Subcutaneous adipose tissue (tissue), 4 donors: ENCODE measurements around the gene KLHDC10. TPM values are rescaled to one million over a fixed set of nuclear protein-coding genes. Genes with fewer than 3 reads are reported as not detected.

Experiments used
- total RNA-seq, 4 donors: library from RNA; depleted of rRNA; stranded (reverse); fragments of >200 nt; gene quantifications; one replicate each; pipeline ENCODE4 v1.1.0, GENCODE V29; 2016
- TF ChIP-seq, protein P1 (sequence below): fragments of 450-650 bp; IDR thresholded peaks from one replicate; pipeline ENCODE4 v1.5.1; 2016; ENCODE audit warnings: low read depth, mild to moderate bottlenecking, control low read depth, antibody characterized with exemption, moderate library complexity

The KLHDC10 gene
- total RNA-seq, 4 donors from 2014 or later, result 18.9 to 29.3 (median 25.1) TPM

DNA sequence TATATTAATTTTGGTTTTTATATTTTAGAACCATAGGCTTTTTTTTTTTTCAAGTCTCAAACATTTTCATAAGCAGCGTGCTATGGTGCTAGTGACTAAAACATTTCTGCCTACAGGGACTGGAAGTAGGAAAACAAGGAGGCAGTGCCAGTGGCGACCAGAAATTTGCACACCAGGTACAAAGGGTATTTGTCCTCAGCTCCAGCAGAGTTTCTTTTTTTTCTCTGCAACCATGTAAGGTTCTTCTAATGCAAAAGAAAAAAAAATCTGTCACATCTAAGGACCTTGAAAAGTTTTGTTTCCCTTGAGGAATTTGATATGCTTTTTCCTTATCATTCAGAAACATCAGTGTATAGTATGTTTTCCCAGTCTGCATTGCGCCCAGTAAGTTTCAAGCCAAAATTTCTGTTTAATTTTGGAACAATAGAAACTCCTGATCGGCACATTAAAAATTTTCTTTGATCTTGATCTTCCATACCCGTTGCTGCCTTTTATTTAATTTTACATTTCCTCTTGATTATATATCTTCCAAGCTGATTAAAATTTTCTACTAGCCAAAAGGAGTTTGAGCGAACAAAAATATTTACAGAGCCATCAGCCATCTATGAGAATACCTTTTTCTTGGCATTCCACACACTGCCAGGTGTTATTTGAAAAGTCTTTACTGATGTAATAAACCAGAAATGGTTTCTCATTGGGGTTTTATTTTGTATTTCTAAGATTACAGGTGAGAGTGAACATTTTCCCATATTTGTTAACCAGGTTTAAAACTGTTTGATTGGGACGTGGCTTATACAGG is 956 bp upstream of the KLHDC10 start:
- TF ChIP-seq, protein P1, sequence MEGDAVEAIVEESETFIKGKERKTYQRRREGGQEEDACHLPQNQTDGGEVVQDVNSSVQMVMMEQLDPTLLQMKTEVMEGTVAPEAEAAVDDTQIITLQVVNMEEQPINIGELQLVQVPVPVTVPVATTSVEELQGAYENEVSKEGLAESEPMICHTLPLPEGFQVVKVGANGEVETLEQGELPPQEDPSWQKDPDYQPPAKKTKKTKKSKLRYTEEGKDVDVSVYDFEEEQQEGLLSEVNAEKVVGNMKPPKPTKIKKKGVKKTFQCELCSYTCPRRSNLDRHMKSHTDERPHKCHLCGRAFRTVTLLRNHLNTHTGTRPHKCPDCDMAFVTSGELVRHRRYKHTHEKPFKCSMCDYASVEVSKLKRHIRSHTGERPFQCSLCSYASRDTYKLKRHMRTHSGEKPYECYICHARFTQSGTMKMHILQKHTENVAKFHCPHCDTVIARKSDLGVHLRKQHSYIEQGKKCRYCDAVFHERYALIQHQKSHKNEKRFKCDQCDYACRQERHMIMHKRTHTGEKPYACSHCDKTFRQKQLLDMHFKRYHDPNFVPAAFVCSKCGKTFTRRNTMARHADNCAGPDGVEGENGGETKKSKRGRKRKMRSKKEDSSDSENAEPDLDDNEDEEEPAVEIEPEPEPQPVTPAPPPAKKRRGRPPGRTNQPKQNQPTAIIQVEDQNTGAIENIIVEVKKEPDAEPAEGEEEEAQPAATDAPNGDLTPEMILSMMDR, result no peak

DNA sequence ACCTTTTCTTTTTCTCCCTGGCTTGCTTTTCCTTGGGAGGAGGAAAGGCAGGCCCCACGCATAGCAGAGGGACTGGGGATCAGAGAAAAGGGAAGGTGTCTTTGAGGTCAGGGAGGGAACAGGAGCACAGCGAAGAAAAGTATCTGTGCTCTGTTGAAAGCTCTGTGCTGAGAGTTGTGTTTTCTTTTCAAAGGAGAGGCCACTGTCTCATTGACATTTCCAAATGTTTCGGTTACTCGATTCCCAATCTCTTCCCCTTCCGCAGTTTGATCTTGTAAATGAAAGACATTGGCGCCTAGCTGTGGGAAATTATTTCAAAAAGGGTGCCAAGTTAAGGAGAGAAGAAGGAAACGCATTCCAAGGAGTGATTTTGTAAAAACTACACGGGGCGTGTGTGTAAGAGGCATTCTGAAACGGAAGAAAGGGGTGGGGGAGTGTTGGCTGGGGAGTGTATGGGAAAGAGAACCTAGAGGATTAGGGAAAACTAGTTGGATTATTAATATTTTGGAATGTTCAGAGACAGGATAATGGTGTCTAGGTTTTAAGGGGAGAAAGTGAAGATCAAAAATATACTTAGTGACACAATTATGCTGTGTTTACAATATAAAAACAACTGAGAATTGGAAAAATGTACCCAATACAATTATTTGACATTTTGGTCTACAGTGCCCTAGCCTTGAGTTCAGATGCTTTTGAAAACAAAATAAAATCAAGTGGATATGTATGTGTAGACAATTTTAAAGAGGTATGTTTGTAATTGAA is 708 bp downstream of the KLHDC10 start:
- TF ChIP-seq, protein P1, result no peak

DNA sequence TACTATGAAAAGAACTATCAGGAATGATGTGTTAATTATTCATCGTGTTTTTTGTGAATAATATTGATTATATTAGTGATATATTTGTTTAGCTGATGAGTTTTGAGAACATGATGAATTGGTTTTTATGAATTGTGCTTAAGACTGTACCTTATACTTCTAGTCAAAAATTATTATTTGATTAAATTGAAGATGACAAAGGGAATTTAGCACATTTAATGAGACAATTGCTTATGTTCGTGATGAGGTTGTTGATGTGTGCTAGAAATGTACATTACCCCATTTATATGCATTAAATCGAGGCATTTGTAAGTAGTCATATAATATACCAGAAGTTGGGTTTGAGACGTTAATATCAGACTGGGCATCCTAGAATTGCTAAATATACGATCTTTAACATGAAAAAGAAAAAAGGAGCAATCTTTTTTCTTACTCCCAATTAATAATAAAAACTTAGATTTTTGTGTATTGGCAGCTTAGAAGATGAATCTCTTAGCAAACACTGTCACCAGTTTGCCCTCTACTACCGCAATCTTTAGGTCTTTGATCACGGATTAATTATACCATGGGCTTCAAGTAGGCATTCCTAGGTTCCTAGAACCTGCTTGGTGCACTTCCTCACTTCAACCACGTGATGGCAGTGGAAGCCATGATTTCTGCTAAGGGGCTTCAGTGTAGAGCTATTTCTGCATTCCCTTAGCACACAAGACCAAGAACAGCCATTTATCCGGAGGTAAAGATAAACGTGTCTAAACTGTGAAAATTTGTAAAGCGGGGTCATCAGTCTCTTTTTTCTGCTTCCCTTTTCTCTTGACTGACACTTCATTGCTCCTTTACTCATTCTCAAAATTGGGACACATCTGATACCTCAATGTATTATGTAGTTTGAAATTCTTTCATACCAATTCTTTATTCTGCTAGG is 1.6 kb downstream of the KLHDC10 start:
- TF ChIP-seq, protein P1, result no peak

DNA sequence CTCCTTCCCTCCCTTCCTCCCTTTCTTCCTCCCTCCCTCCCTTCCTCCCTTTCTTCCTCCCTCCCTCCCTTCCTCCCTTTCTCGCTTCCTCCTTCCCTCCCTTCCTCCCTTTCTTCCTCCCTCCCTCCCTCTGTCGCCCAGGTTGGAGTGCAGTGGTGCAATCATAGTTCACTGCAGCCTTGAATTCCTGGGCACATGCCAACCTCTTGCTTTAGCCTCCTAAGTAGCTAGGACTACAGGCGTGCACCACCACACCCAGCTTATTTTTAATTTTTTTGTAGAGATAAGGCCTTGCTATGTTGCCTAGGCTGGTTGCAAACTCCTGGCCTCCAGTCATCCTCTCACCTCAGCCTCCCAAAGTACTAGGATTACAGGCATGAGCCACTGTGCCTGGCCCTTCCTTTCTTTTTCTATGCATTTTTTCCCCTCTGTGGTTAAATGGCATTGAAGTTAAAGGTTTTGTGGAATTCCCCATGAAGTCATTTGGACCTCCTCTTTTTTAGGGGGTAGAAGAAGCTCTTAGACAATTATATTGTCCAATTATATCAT is 9.6 kb downstream of the KLHDC10 start:
- TF ChIP-seq, protein P1, result no peak

DNA sequence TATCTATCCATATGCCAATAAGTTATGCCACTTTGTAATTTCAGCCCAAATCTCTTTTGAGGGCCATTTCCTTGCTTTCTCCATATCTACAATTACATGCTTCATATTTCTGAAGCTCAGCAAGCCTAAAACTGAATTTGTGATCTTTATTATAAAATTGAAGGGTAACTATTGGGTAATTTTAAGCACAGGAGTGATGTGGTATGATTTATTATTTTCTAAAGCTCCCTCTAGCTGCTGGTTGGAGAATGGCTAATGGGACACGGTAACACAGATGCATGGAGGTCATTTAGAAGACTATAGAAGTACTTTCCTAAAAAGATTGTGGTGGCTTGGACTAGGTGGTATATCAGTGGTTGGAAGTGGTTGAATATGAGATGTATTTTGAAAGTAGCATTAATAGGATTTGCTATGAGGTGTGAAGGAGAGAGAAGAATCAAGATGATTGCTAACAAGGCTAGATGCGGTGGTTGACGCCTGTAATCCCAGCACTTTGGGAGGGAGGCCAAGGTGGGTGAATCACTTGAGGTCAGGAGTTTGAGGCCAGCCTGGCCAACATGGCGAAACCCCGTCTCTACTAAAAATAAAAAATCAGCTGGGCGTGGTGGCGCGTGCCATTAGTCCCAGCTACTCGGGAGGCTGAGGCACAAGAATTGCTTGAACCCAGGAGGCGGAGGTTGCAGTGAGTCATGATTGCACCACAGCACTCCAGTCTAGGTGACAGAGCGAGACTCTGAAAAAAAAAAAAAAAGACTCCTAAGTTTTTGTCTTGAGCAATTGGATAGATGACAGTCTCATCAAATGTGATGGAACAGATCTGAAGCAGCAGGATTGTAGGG is 13.9 kb downstream of the KLHDC10 start:
- TF ChIP-seq, protein P1, result no peak

DNA sequence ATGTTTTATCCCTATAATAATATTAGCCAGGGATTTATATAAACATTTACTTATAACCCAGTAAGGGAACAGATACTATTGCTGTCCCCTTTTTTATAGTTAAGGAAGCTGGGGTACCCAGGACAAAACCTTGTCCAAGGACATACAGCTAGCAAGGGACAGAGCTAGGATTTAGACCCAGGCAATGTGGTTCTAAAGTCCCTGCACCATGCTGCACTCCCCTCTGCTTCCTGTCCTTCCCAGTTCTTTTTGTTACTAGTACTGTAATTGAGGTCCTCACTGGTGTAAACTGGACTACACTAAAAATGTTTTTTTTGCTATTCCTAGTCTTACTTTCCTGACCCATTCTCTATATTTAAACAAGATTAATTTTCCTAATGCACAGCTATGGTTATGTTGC is 16.6 kb downstream of the KLHDC10 start:
- TF ChIP-seq, protein P1, result no peak
